Stimulated activated CD8-positive, alpha-beta memory T cell treated with anti-CD3 and anti-CD28 coated beads, Interleukin-4, amount 100 ng/mL, for 48 hours (primary cell): ENCODE results near the gene CNTN3.

Experiments
- DNase-seq: peaks from one replicate; pipeline ENCODE4 v3.0.0-alpha.2; 2020

CNTN3 gene

GRCh38 chr3:74614107-74614967, at the start of gene CNTN3:
Gene CNTN3, minus strand, starts transcription at chr3:74614659. Its CDS starts 93,547 bp downstream, at chr3:74521112.
- no peak for DNase-seq

DNA sequence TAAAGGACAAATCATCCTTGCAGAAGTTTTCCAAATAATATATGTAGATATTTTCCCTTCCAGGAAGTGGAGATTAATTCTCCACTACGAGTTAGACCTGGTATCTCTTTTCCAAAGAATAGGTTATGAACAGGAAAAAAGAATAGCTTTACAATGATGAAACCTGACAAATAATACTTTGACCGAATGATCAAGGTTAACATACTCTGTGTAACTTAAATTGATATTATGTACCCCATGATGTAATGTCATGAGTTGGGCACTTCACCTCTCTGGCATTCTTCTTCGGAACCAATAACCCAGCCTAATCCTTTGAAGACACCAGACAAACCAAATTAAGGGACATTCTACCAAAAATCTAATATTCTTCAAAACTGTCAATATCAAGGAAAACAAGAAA, 48.7 kb upstream of the CNTN3 start:
- DNase-seq, result no peak

- DNase-seq, result no peak
These were observed 47.2 kb upstream of the CNTN3 start for GRCh38 chr3:74661672-74662071.

- no peak for DNase-seq
These were observed 37.4 kb upstream of the CNTN3 start for GRCh38 chr3:74651885-74652284.

DNA sequence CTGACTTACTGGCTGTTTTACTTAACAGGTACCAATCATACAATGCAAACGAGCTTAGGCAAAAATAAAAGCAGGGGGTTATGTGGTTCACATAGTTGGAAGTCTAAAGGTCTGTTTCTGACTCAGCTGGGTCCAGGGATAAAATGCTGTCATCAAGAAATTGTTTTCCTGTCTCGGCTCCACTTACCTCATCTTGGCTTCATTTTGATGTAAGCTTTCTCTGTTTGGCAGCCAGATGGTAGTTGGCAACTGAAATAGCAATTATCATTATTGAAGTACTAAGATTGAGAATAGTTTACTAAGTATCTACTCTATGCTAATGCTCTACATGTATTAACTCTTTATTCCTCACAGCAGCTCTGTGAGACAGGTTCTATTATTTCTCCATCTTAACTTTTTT, 36.8 kb upstream of the CNTN3 start:
- no peak for DNase-seq

DNA sequence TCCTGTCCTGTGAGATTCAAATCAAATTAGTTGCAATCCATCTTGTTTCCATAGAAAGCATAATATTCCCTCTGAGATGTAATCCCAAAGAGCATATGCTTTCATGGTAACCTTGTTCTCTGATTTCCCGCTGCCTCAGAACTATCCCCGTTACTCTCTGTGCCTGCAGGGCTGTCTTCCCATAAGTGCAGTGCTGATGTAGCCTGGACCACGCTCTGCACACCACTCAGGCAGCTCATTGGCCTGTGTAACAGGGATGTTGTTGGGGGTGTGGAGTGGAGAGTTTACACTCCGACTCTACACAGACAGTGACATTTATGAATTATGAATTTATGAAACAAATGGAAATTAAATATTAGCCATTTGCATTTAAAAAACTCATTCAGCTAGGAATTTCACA, 33.6 kb upstream of the CNTN3 start:
- no peak for DNase-seq

DNA sequence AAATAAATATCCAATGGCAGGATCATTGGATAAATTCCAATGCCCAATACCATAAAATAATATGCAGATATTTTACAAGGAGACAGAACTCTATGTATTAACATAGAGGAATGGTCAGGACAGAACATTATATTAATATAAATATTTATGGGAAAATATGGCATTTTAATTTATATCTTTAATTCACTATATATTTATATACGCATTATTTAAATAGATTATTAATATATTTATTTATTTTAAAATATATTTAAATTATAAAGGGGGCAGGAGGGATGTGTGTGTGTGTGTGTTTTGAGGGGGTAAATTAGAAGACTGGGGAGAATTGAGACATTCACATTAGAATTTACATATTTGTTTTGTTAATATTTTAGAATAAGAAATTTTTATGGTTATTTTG, 31.6 kb upstream of the CNTN3 start:
- no peak for DNase-seq

- no peak for DNase-seq
These were observed 29.2 kb upstream of the CNTN3 start for GRCh38 chr3:74643636-74644035.

DNA sequence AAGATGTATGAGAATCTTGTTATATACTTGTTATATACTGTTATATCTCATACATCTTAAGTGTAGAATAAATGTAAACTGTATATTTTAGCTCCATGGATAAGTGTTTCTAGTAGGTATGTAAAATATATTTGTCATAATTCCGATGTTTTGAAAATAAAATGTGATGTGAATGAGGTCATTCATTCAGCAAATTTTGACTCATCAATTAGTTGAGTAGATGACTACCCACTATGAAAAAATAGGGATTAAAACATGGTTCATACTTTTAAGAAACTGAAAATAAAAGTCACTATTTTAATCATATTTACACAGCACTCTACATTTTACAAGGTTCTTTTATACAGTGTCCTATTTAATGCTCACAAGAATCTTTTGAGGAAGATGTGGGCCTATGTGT, 28.4 kb upstream of the CNTN3 start:
- no peak for DNase-seq

DNA sequence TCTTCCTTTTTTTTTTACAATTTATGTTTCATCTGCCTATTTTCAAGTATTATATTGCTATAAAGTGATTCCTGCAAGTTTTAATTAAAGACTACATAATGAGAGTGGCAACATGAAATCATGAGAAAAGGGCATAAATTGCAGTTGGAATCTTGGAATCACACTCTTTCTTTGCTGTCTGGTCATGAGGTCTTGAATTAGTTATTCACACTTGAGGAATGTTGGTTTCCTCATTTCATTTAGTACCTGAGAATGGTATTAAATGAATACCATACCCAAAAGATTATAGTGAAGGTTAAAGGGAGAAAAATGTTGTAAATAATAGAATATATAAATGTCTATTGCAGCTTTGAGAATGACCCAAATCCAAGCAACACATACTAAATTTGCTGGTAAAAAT, 25.8 kb upstream of the CNTN3 start:
- no peak for DNase-seq

- no peak for DNase-seq
These were observed 25.2 kb upstream of the CNTN3 start for GRCh38 chr3:74639681-74640080.

- no peak for DNase-seq
These were observed 22.5 kb upstream of the CNTN3 start for GRCh38 chr3:74636981-74637380.

GRCh38 chr3:74633021-74633420, 18.6 kb upstream of the CNTN3 start:
- DNase-seq, result no peak

- DNase-seq, result no peak
These were observed 17.1 kb upstream of the CNTN3 start for GRCh38 chr3:74631351-74632140.

DNA sequence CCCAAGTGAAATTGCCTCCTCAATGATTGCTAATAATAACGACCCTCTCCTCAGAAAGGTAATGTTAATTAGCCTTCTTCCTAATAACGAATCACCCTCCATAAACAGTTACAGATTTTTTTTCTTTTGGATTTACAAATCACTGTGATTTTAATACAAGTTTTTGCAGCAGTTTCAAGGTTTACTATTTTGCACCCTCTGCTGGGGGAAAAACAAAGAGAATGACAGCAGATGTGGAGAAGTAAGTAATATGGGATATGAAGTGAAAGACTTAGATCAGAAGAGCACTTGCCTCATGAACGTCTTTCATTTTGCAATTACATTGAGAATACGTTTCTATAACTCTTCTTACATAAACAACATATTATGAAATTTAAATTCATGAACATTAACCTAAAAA, 16.1 kb upstream of the CNTN3 start:
- no peak for DNase-seq

DNA sequence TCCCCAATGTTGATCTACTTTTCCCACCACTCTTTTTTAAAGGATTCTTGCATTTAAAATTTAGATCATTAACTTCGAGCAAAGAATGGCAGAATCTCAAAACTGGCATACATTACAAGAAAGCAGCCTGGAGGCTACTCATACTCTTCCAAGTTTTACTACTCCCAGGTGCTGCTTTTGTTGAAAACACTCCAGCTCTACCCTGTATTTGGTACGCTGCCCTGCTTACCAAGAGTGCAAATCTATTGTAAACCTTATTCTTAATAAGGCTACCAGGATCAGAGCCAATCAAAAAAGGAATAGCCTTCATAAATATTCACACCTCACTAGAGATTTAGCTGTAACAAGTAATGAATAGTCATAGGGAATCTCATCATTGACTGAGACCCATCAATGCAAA, 11.6 kb upstream of the CNTN3 start:
- DNase-seq, result no peak

- DNase-seq, result no peak
These were observed 9.8 kb upstream of the CNTN3 start for GRCh38 chr3:74624301-74624700.

GRCh38 chr3:74623261-74623836, 8.9 kb upstream of the CNTN3 start:
- DNase-seq, result no peak

GRCh38 chr3:74621581-74621980, 7.1 kb upstream of the CNTN3 start:
- DNase-seq, result no peak

- DNase-seq, result no peak
These were observed 3.3 kb upstream of the CNTN3 start for GRCh38 chr3:74617776-74618175.

GRCh38 chr3:74613521-74614106, 845 bp downstream of the CNTN3 start:
- DNase-seq, result no peak

- DNase-seq, result no peak
These were observed 1.4 kb downstream of the CNTN3 start for GRCh38 chr3:74613060-74613459.

DNA sequence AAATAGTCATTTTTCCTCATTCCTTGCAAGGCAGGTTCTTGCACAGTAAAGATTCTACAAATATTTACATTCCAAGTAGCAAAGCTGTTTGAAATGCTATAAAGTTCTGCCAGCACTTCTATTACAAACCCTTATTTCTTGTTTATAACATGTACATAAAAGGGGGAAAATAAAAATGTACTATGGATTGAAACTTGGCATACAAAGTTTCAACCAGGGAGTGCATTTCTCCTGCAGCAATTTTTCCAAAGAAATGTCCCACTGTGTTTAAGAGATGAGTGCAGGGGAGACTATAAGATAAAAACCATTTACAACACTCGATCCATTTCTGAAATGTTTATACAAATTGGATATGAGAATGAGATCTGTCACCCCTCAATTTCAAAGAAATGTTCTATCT, 3.3 kb downstream of the CNTN3 start:
- DNase-seq, result no peak

DNA sequence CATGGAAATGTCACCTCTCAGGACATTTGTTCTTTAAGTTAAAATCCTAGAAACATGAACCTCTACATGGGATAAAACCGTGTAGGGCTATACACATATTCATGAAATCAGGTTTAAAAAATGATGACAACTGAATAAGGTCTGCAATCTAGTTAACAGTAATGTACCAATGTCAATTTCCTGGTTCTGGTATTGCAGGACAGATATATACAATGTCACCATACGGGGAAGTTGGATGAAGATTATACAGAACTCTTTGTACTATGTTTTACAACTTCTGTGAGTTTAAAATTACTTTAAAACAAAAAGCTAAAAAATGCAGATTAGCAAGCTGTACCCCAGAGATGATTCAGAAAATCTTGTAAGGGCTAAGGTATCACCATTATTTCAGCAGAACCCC, 6.7 kb downstream of the CNTN3 start:
- DNase-seq, result no peak
